SK-N-MC (cell line): ENCODE measurements around the gene OR6B2.

ENCODE experiments used
- DNase-seq: peaks from one replicate; pipeline ENCODE4 v3.0.0-alpha.2; 2011; ENCODE audit warnings: low read depth, low spot score
- H3K27ac ChIP-seq: fragments of 200-600 bp; sonication (generic); 2 replicates; pipeline ENCODE4 v1.5.1; 2016; ENCODE audit warnings: mixed run types
- H3K36me3 ChIP-seq: fragments of 200-600 bp; sonication (generic); 2 replicates; pipeline ENCODE4 v1.6.1; 2017; ENCODE audit warnings: antibody characterized with exemption, low read length, mixed read lengths; ENCODE audit not compliant: insufficient read depth
- H3K4me3 ChIP-seq: fragments of 200-600 bp; sonication (generic); 2 replicates; pipeline ENCODE4 v1.5.1; 2016
- H3K9ac ChIP-seq: fragments of 200-600 bp; sonication (generic); 2 replicates; pipeline ENCODE4 v1.8.0; 2017; ENCODE audit warnings: mixed run types, mixed read lengths; ENCODE audit not compliant: insufficient read length
- H3K9me3 ChIP-seq: fragments of 200-600 bp; sonication (generic); 2 replicates; pipeline ENCODE4 v1.6.1; 2017; ENCODE audit warnings: low read depth, mild to moderate bottlenecking, antibody characterized with exemption, low read length, moderate library complexity, mixed read lengths
- EZH2 ChIP-seq: fragments of 200-600 bp; sonication (generic); IDR thresholded peaks from one replicate; pipeline ENCODE4 v1.6.1; 2017; ENCODE audit warnings: antibody characterized with exemption
- FOXP2 ChIP-seq: optimal IDR thresholded peaks from 2 replicates; pipeline ENCODE3; 2011; ENCODE audit warnings: mild to moderate bottlenecking, moderate library complexity; ENCODE audit not compliant: insufficient read depth; ENCODE audit errors: extremely low read length, control extremely low read depth
- POLR2AphosphoS5 ChIP-seq: IDR thresholded peaks from 2 replicates; pipeline ENCODE4 v1.6.1; 2012; ENCODE audit warnings: mild to moderate bottlenecking, low read depth, low read length, borderline replicate concordance

The OR6B2 gene

DNA sequence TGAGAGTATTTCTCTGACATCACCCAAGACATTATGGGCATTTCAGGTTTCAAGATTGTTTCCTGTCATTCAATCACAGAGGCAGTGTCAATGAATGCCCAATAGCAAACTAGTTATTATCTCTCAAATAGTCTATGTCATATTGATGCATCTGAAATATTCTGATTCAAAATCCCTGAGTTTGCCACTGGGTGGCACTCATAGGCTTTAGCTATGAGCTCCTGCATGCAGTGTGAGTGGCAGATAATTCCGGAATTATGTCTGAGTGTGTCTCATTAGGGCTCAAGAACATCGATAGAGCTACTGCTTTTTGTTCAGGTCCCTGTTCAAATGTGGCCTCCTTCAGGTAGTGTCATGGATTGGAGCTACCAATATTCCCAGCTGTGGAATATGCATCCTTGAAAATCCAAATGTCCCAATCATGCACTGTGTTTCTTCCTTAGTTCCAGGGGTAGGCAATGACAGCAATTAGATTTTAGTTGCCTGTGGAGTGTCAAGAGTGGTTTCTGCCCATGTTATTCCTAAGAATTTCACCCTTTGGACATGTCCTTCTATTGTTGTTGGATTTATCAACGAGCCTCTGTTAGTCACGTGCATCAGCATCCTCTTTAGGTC is 30.9 kb upstream of the OR6B2 start:
- TF ChIP-seq EZH2 (no peak), POLR2AphosphoS5 (no peak), FOXP2 (no peak)

DNA sequence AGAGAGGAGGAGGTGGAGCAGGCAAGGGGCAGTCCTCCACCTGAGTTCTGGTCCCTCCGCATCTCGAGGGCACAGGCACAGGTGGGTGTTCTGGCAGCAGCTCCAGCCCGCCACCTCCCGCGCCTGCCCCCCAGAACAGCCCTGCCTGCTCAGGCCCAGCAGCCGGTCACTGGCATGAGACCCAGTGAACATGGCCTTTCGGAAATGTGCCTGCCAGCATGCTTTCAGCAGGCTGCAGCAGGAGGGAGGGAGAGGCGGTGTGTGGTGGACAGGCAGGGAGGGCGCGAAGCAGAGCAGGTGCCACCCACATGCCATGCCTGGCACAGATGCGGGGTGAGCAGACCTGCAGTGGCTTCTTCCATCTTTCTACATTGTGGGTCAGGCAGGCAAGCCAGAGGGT is 26.4 kb upstream of the OR6B2 start:
- no peaks in the 10 kb centered on the region for H3K36me3 ChIP-seq
- H3K9me3 ChIP-seq, result no peaks in the 10 kb centered on the region
- no peak overlapping the region for H3K9ac ChIP-seq
- H3K4me3 ChIP-seq, result no peak overlapping the region
- no peak for DNase-seq
- no peak for TF ChIP-seq POLR2AphosphoS5
- no peak for TF ChIP-seq EZH2
- no peak for TF ChIP-seq FOXP2
- no peak overlapping the region for H3K27ac ChIP-seq

More for the DNA sequence above, 30.9 kb upstream of the OR6B2 start:
- no peaks in the 10 kb centered on the region for H3K36me3 ChIP-seq
- H3K9me3 ChIP-seq, result no peaks in the 10 kb centered on the region
- no peak overlapping the region for H3K27ac ChIP-seq
- peak; percentile 3 for DNase-seq
- H3K4me3 ChIP-seq, result no peak overlapping the region
- no peak overlapping the region for H3K9ac ChIP-seq

DNA sequence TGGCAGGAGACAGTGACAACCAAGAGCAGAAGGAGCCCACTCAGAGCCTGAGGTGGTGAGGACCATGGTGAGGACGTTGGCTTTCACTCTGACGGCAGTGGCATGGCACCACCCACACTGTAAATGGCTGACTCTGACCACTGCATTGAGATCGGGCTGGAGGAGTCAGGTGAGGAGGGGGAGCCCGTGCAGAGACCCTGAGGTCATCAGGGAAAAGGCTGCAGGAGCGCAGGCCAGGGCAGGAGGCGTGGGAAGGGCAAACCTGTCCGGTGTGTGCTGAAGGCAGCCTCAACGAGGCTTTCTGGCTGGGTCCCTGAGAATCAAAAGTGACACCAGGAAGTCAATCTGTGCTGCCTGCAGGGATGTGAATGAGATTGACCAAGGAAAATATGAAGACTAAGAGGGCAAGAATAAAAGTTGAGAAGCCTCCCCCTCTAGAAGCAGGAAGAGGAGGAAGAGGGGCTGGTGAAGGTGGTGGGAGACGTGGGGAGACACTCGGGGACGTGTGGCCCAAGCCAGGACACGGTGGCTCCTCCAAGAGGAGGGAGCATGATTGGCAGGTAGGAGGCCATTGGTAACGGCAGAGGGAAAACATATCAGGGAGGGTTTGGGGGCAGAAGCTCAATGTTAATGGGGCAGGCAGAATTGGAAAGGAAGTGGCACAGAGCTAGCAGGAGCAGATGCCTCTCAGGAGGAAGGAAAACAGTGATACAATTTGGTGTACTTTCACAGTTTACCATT is 25.1 kb upstream of the OR6B2 start:
- no peak overlapping the region for H3K4me3 ChIP-seq
- TF ChIP-seq FOXP2 (no peak), POLR2AphosphoS5 (no peak), EZH2 (no peak)
- no peak for DNase-seq
- no peaks in the 10 kb centered on the region for H3K36me3 ChIP-seq
- H3K27ac ChIP-seq, result no peak overlapping the region
- H3K9ac ChIP-seq, result no peak overlapping the region
- H3K9me3 ChIP-seq, result no peaks in the 10 kb centered on the region

DNA sequence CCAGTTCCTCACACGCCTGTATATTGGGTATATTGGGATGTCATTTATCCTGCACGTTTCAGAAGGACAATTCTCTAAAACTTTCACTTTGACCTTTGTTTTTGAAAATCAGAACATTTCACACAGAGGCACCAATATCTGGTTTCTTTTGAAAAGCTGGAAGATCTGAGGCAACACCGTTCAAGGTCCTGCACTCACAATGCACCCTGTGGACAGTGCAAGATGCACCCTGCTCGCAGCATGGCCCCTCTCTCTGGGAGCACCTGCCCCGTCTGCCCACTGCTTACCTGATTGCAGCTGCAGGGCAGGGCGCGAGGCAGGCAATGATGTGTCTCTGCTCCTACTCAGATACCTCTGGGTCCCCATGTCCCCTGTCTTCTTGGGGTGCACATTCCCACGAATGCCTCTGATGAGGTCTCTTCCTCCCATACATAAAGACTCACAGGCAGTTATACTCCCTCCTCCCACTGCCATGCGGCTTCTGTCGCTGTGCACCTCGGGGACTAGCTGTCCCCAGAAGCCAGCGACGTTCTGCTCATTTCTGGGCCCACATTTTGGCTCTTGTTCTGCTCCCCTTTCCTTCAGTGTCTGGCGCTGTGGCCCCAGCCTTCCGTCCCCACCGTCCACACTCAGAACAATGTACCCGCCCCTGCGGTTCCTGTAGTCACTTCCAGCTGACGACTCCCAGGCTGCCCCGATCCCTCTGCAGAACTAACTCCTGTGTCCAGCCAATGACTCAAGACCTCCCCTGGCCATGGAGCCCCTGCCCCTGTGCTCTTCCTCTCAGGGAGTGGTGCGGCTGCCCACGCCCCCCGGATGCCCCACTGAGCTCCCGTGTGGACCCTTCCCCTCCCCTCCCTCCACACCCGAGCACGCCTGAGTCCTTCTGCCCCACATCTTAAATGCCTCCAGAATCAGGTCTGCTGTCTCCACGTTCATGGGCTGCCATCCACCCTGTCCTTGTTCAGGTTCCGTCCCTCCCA is 23.2 kb upstream of the OR6B2 start, which contains the start of gene OR6B3:
OR6B3 (minus strand) TSS at position 349 of the 983 bp plus-strand sequence.
- Histone ChIP-seq H3K27ac (no peak within 1 kb of the TSS), H3K9ac (no peak within 1 kb of the TSS), H3K9me3 (no peaks in the 10 kb centered on the region), H3K4me3 (no peak within 1 kb of the TSS), H3K36me3 (no peaks in the 10 kb centered on the region)
- TF ChIP-seq POLR2AphosphoS5, result no peak
- DNase-seq, result no peak

DNA sequence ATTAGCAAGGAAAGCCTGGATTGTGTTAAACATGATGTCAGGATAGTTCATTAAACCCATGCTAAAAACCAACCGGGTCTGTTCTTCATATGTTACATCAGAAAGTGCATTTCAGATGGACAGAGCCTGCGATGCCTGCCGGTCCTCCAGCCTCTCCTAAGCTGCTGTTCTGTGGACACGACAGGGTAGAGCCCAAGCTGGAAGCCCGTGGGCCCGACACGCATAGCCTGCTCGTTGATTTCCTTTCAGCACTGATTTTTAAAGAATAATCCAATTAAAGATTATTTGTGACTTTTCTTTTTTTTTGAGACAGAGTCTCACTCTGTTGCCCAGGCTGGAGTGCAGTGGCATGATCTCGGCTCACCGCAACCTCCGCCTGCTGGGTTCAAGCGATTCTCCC is 22.3 kb upstream of the OR6B2 start:
- H3K27ac ChIP-seq, result no peak overlapping the region
- no peaks in the 10 kb centered on the region for H3K36me3 ChIP-seq
- no peak for DNase-seq
- H3K4me3 ChIP-seq, result no peak overlapping the region
- H3K9me3 ChIP-seq, result no peaks in the 10 kb centered on the region
- TF ChIP-seq FOXP2, result no peak
- H3K9ac ChIP-seq, result no peak overlapping the region

DNA sequence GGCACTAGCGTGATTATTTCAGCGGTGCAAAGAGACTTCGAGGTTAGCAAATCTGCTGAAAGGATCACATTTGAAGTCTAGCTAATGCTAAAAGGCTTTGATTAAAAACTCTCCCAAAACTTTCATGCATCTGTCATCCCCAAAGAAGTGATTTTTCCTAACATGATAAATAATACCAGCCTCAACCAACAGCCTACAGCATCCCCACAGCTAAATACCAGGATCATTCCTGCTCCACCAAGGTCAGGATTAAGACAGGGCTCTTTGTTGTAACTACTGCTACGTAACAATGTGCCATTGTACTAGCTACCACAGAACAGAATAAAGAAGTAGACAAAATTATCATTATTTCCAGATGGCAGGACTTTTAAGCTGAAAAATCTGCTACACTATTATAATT is 21.5 kb upstream of the OR6B2 start:
- Histone ChIP-seq H3K9me3 (no peaks in the 10 kb centered on the region), H3K27ac (no peak overlapping the region), H3K36me3 (no peaks in the 10 kb centered on the region), H3K9ac (no peak overlapping the region), H3K4me3 (no peak overlapping the region)
- TF ChIP-seq EZH2, result no peak
- TF ChIP-seq POLR2AphosphoS5, result no peak
- TF ChIP-seq FOXP2, result no peak
- no peak for DNase-seq

DNA sequence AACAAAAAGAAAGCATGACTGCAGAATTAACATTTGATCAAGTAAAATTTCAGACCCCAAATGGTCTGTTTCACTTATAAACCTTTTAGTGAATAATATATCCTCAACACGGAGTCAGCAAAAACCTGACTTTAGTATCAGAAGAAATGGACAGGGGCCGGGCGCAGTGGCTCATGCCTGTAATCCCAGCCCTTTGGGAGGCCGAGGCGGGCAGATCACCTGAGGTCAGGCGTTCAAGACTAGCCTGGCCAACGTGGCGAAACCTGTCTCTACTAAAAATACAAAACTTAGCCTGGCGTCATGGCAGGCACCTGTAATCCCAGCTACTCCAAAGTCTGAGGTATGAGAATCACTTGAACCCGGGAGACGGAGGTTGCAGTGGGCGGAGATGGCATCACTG is 20.0 kb upstream of the OR6B2 start:
- no peak for TF ChIP-seq EZH2
- TF ChIP-seq POLR2AphosphoS5, result no peak
- no peak for TF ChIP-seq FOXP2
- Histone ChIP-seq H3K36me3 (no peaks in the 10 kb centered on the region), H3K9ac (no peak overlapping the region), H3K9me3 (no peaks in the 10 kb centered on the region), H3K4me3 (no peak overlapping the region), H3K27ac (no peak overlapping the region)
- no peak for DNase-seq

DNA sequence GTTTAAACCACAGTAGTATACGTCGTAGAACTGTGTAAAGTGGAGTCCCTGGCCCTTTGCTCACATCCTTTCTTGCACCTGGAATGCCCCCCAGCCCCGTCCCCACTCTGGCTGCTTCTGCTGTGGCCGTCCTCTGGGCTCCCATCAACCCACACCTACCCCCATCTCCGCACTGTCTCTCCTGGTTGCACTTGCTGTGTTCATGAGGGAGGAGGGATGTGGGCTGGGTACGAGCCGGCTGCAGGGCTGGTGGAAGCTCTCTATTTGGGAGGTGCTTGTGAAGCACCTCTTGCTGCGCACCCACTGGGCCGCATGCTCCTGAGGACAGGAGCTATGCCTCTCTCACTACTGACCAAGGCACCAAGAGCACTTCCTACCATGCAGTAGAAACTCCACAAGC is 18.0 kb upstream of the OR6B2 start:
- no peak for DNase-seq
- Histone ChIP-seq H3K27ac (no peak overlapping the region), H3K9ac (no peak overlapping the region), H3K36me3 (no peaks in the 10 kb centered on the region), H3K4me3 (no peak overlapping the region), H3K9me3 (no peaks in the 10 kb centered on the region)
- no peak for TF ChIP-seq POLR2AphosphoS5
- no peak for TF ChIP-seq EZH2
- no peak for TF ChIP-seq FOXP2
